Colonic mucosa (tissue), 4 donors: ENCODE measurements around the gene PLCL1. TPM values are rescaled to one million over a fixed set of nuclear protein-coding genes. Genes with fewer than 3 reads are reported as not detected.

ENCODE experiments used
- DNase-seq: peaks from one replicate; pipeline ENCODE4 v3.0.0-alpha.2; 2020
- H3K27ac ChIP-seq: fragments of 200-600 bp; one replicate; pipeline ENCODE4 v1.8.0; 2021
- H3K27me3 ChIP-seq: fragments of 200-600 bp; one replicate; pipeline ENCODE4 v1.8.0; 2021
- H3K36me3 ChIP-seq: fragments of 200-600 bp; one replicate; pipeline ENCODE4 v1.8.0; 2021
- H3K4me1 ChIP-seq: fragments of 200-600 bp; one replicate; pipeline ENCODE4 v1.8.0; 2021; ENCODE audit warnings: mild to moderate bottlenecking
- H3K4me3 ChIP-seq: fragments of 200-600 bp; one replicate; pipeline ENCODE4 v1.8.0; 2021
- H3K9ac ChIP-seq, 2 donors: one replicate each; pipeline ENCODE4 v1.7.0; 2013; ENCODE audit warnings: control low read depth in 2 of 2, low read depth in 2 of 2, low read length in 2 of 2
- H3K9me3 ChIP-seq: fragments of 200-600 bp; one replicate; pipeline ENCODE4 v1.8.0; 2021
- CTCF ChIP-seq: fragments of 200-600 bp; IDR thresholded peaks from one replicate; pipeline ENCODE4 v1.8.0; 2022; ENCODE audit warnings: antibody characterized with exemption, mild to moderate bottlenecking
- intact Hi-C: fragments of 100-400 bp; cut with DNase I; formaldehyde crosslinking; loops from one replicate; pipeline ENCODE4 v1.14.1; 2022
- total RNA-seq, 2 donors: library from RNA; stranded (reverse); fragmentation: NEBNext Ultra II Directional in 1 of 2; extraction: Animal tissue kit (Norgen Biotek cat#: 25700) in 1 of 2; gene quantifications; one replicate each; pipeline ENCODE4 v1.2.1, GENCODE V29; 2021
- donor health status: healthy.
- donor health status: DM: no; HTN: no; CAD: no.
- donor health status: DM: no; HTN: no; CAD: no.

The PLCL1 gene
- total RNA-seq, 2 donors from 2014 or later, result 0.30 to 1.3 TPM

DNA sequence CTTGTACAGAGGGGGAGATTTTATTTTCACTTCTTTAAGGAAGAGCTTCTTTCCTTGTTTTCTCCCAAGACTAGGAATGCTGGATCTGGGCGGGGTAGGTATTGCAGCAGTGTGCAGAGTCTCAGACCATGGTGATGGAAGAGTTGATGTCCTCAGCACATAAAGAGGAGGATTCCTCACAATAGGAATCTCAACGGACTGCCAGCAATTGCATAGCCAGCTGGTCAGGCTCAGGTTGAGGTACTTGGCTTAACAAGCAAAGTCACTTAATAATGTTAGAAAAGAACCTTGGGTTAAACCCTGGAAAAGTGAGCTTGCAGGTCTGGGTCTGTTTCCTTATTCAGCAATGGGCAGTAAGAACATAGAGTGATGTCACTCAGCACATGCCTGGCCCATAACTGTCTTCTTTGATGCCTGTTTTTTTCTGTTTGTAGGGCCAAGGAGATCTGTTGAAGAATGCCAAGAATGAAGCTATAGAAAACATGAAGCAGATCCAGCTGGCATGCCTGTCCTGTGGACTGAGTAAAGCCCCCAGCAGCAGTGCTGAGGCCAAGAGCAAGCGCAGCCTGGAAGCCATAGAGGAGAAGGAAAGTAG lies 342.1 kb downstream of the PLCL1 start:
- Histone ChIP-seq H3K27ac (no peak overlapping the region), H3K27me3 (no peaks in the 10 kb centered on the region)
- no peak for TF ChIP-seq CTCF

DNA sequence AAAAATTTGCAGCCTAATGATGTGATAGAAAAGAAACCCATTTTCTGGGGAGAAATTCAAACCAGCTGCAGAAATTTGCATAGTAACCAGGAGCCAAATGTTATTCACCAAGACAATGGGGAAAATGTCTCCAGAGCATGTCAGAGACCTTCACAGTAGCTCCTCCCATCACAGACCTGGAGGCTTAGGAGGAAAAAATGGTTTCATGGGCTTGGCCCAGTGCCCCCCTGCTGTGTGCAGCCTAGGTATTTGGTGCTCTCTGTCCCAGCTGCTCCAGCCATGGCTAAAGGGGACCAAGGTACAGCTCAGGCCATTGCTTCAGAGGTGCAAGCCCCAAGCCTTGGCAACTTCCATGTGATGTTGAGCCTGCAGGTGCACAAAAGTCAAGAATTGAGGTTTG lies 352.9 kb downstream of the PLCL1 start:
- Histone ChIP-seq H3K27ac (no peak overlapping the region), H3K36me3 (no peaks in the 10 kb centered on the region), H3K4me3 (no peak overlapping the region), H3K9ac (no peak overlapping the region), H3K4me1 (no peaks in the 10 kb centered on the region), H3K9me3 (no peaks in the 10 kb centered on the region), H3K27me3 (no peaks in the 10 kb centered on the region)
- DNase-seq, result no peak
- no peak for TF ChIP-seq CTCF
- intact Hi-C loops, result no loop called here

More for the DNA sequence above, 342.1 kb downstream of the PLCL1 start:
- no peak overlapping the region for H3K9ac ChIP-seq
- intact Hi-C loops, result no loop called here
- DNase-seq, result no peak
- no peaks in the 10 kb centered on the region for H3K4me1 ChIP-seq
- no peaks in the 10 kb centered on the region for H3K9me3 ChIP-seq
- no peak overlapping the region for H3K4me3 ChIP-seq
- no peaks in the 10 kb centered on the region for H3K36me3 ChIP-seq

DNA sequence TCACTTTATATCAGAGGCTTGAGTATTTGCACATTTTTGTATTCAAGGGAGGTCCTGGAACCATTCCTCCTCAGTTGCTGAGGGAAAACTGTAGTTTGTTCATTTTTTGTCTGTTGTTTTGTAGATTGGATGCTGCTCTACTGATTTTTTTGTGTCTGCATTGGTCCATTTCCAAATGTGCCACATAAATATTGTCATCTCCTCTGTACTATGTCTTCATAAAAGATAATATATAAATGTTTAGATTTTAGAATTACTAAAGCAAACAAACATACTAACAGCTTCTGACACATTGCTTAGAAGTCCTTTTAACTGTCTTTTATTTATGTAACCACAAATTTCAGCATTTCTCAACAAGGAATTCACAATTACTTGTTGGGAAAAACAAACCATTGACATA lies 356.8 kb downstream of the PLCL1 start:
- Histone ChIP-seq H3K4me1 (no peaks in the 10 kb centered on the region), H3K27ac (no peak overlapping the region), H3K27me3 (no peaks in the 10 kb centered on the region), H3K9me3 (no peaks in the 10 kb centered on the region), H3K36me3 (no peaks in the 10 kb centered on the region), H3K9ac (no peak overlapping the region), H3K4me3 (no peak overlapping the region)
- no peak for TF ChIP-seq CTCF
- intact Hi-C loops, result no loop called here
- DNase-seq, result no peak

DNA sequence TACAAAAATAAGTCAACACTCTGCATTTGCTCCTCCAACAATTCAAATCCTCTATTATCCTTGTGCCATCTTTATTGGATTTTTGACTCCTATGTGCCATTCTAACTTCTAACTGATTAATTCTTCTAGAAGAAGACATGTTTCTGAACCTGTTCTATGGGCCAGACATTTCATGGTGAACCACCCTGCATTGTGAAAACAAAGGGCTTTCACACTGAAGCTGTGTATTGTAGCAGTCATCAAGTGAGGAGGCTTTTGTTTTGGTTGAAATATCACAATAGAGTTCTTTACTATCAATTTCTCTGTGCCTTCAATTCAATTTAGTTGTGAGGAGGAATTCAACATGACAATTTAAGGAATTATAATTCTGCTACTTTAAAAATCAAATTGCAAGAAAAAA lies 357.9 kb downstream of the PLCL1 start:
- no peaks in the 10 kb centered on the region for H3K36me3 ChIP-seq
- no peak overlapping the region for H3K4me3 ChIP-seq
- no peaks in the 10 kb centered on the region for H3K27me3 ChIP-seq
- DNase-seq, result no peak
- no peak overlapping the region for H3K27ac ChIP-seq
- TF ChIP-seq CTCF, result no peak
- no peaks in the 10 kb centered on the region for H3K9me3 ChIP-seq
- intact Hi-C loops, result no loop called here
- no peaks in the 10 kb centered on the region for H3K4me1 ChIP-seq
- no peak overlapping the region for H3K9ac ChIP-seq

- Histone ChIP-seq H3K4me3 (no peak overlapping the region), H3K9ac (no peak overlapping the region), H3K9me3 (no peaks in the 10 kb centered on the region), H3K27ac (no peak overlapping the region), H3K4me1 (no peaks in the 10 kb centered on the region), H3K27me3 (no peaks in the 10 kb centered on the region), H3K36me3 (no peaks in the 10 kb centered on the region)
- TF ChIP-seq CTCF, result no peak
- intact Hi-C loops, result no loop called here
- no peak for DNase-seq
Observed at GRCh38 chr2:198164843-198165242, 360.4 kb downstream of the PLCL1 start.

- Histone ChIP-seq H3K9ac (no peak overlapping the region), H3K4me1 (no peaks in the 10 kb centered on the region), H3K36me3 (no peaks in the 10 kb centered on the region), H3K9me3 (no peaks in the 10 kb centered on the region), H3K27me3 (no peaks in the 10 kb centered on the region), H3K27ac (no peak overlapping the region), H3K4me3 (no peak overlapping the region)
- no peak for DNase-seq
- intact Hi-C loops, result no loop called here
- TF ChIP-seq CTCF, result no peak
Observed at GRCh38 chr2:198165289-198165688, 360.9 kb downstream of the PLCL1 start.
